Endothelial cell of umbilical vein (primary cell): ENCODE measurements around the gene SLC25A13. TPM values are rescaled to one million over a fixed set of nuclear protein-coding genes. Genes with fewer than 3 reads are reported as not detected.

Source experiments
- BruUV-seq: library from RNA; stranded (reverse); fragments of 400-500 nt; replicated peaks from 2 replicates; lab custom pipeline; 2021; lab: Mats Ljungman, UMichigan
- CTCF ChIA-PET: fragments of 300-600, 350-600 bp; sonication (Branson Sonifier 250); formaldehyde crosslinking; loops from one replicate; lab custom pipeline; 2021; ENCODE audit warnings: antibody characterized with exemption, inconsistent platforms; lab: Charles Lee
- POLR2A ChIA-PET: fragments of 300-600, 350-600 bp; sonication (Branson Sonifier 250); formaldehyde crosslinking; loops from one replicate; lab custom pipeline; 2021; ENCODE audit warnings: antibody characterized with exemption, inconsistent platforms; lab: Charles Lee
- DNase-seq: peaks from one replicate; pipeline ENCODE4 v3.0.0-alpha.2; 2011; ENCODE audit warnings: low read depth, low spot score
- FAIRE-seq: peaks from 2 replicates; lab custom pipeline; 2011; peaks lifted over from hg19 to GRCh38; lab: Jason Lieb, UNC
- H2AFZ ChIP-seq: 2 replicates; pipeline ENCODE4 v1.6.0; 2012; ENCODE audit warnings: low read depth, low read length, control low read depth, inconsistent platforms
- H3K27ac ChIP-seq: 2 replicates; pipeline ENCODE4 v1.5.1; 2011; ENCODE audit warnings: low read depth, mild to moderate bottlenecking, control low read depth, low read length, moderate library complexity; ENCODE audit not compliant: insufficient read depth
- H3K27me3 ChIP-seq, 2 experiments: 2 replicates each; pipeline versions ENCODE4 v1.6.0 to v1.6.1; 2011; ENCODE audit warnings: low read length in 2 of 2, mixed read lengths in 1 of 2; ENCODE audit not compliant: control insufficient read depth in 2 of 2, insufficient read depth in 2 of 2
- H3K36me3 ChIP-seq, 2 experiments: 2 replicates in 1 of 2; 3 replicates in 1 of 2; pipeline ENCODE4 v1.5.1; 2011; ENCODE audit warnings: low read length in 2 of 2, mild to moderate bottlenecking in 1 of 2, moderate library complexity in 1 of 2; ENCODE audit not compliant: control insufficient read depth in 2 of 2, insufficient read depth in 2 of 2; ENCODE audit errors: extremely low read depth in 1 of 2
- H3K4me1 ChIP-seq: 3 replicates; pipeline ENCODE4 v1.5.1; 2011; ENCODE audit warnings: mild to moderate bottlenecking, low read length; ENCODE audit not compliant: control insufficient read depth, insufficient read depth; ENCODE audit errors: extremely low read depth
- H3K4me2 ChIP-seq: 2 replicates; pipeline ENCODE4 v1.6.1; 2011; ENCODE audit warnings: low read length, control low read depth, mixed read lengths; ENCODE audit not compliant: insufficient read depth
- H3K4me3 ChIP-seq, 3 experiments: fragments of 200-600 bp in 1 of 3; sonication (generic), shearing (Covaris generic) in 1 of 3; replicated peaks in 1 of 3; 2 replicates each; pipeline ENCODE4 v1.5.1; 2011 to 2016; ENCODE audit warnings: control low read depth in 3 of 3, low read length in 3 of 3, mild to moderate bottlenecking in 2 of 3, inconsistent platforms in 1 of 3, low read depth in 1 of 3, moderate library complexity in 1 of 3; ENCODE audit not compliant: insufficient read depth in 1 of 3
- H3K79me2 ChIP-seq: 2 replicates; pipeline ENCODE4 v1.6.0; 2012; ENCODE audit warnings: low read length, inconsistent platforms; ENCODE audit not compliant: control insufficient read depth, insufficient read depth
- H3K9ac ChIP-seq: replicated peaks from 2 replicates; pipeline ENCODE3; 2011; ENCODE audit warnings: low read length, control low read depth; ENCODE audit not compliant: insufficient read depth; ENCODE audit errors: extremely low read depth
- H3K9me1 ChIP-seq: replicated peaks from 3 replicates; pipeline ENCODE4 v1.6.0; 2011; ENCODE audit warnings: mild to moderate bottlenecking, low read length; ENCODE audit not compliant: control insufficient read depth, insufficient read depth; ENCODE audit errors: extremely low read depth
- H3K9me3 ChIP-seq: replicated peaks from 2 replicates; pipeline ENCODE4 v1.5.1; 2012; ENCODE audit warnings: low read length, inconsistent platforms; ENCODE audit not compliant: control insufficient read depth, insufficient read depth
- H4K20me1 ChIP-seq: replicated peaks from 2 replicates; pipeline ENCODE3; 2011; ENCODE audit warnings: mild to moderate bottlenecking, low read length; ENCODE audit not compliant: control insufficient read depth, insufficient read depth; ENCODE audit errors: extremely low read depth
- EZH2 ChIP-seq: IDR thresholded peaks from 2 replicates; pipeline ENCODE4 v1.6.1; 2012; ENCODE audit warnings: borderline replicate concordance, low read depth, mild to moderate bottlenecking, moderate library complexity, low read length, inconsistent platforms; ENCODE audit not compliant: severe bottlenecking
- FOS ChIP-seq: IDR thresholded peaks from 2 replicates; pipeline ENCODE4 v1.6.1; 2011; ENCODE audit warnings: mild to moderate bottlenecking, low read length, moderate library complexity, borderline replicate concordance; ENCODE audit not compliant: insufficient read depth
- GATA2 ChIP-seq: IDR thresholded peaks from 2 replicates; pipeline ENCODE4 v1.7.0; 2011; ENCODE audit warnings: low read depth, mild to moderate bottlenecking, moderate library complexity, mixed read lengths, low read length; ENCODE audit not compliant: insufficient read length, insufficient read depth
- JUN ChIP-seq: IDR thresholded peaks from 2 replicates; pipeline ENCODE4 v1.6.1; 2011; ENCODE audit warnings: borderline replicate concordance, low read depth; ENCODE audit not compliant: insufficient read length, insufficient read depth
- MYC ChIP-seq: IDR thresholded peaks from one replicate; pipeline ENCODE4 v1.6.1; 2011; ENCODE audit warnings: mild to moderate bottlenecking, low read depth, low read length
- POLR2A ChIP-seq: IDR thresholded peaks from 2 replicates; pipeline ENCODE4 v1.6.1; 2012; ENCODE audit warnings: low read depth, mild to moderate bottlenecking, control low read depth, low read length
- POLR2AphosphoS5 ChIP-seq: IDR thresholded peaks from 2 replicates; pipeline ENCODE4 v1.6.1; 2012; ENCODE audit warnings: low read depth, mild to moderate bottlenecking, control low read depth, low read length, moderate library complexity; ENCODE audit not compliant: insufficient read depth
- dilution Hi-C: fragments of 300-500 bp; cut with MboI; formaldehyde crosslinking; loops from one replicate; pipeline ENCODE4 v1.15.0; 2019; ENCODE audit warnings: low sequenced_read_pairs; ENCODE audit not compliant: extremely low pct_ligation_motif_present
- intact Hi-C: fragments of 100-400 bp; cut with micrococcal nuclease; formaldehyde crosslinking; loops from one replicate; pipeline ENCODE4 v1.10.0; 2022
- polyA plus RNA-seq, 4 experiments: library from polyadenylated mRNA; depleted of rRNA in 3 of 4; stranded (reverse) in 3 of 4; unstranded in 1 of 4; fragments of >200 nt; gene quantifications; 2 replicates each; pipeline versions ENCODE4 v1.2.1 to v1.2.3, GENCODE V29; 2011 to 2012; ENCODE audit warnings: missing spikeins in 1 of 4
- total RNA-seq: library from RNA; stranded (reverse); gene quantifications from 2 replicates; pipeline ENCODE4 v1.2.3, GENCODE V29; 2021
- TF ChIP-seq, protein P1 (sequence below), 2 donors: IDR thresholded peaks; 1 replicate in 1 of 2; 2 replicates in 1 of 2; pipeline ENCODE4 v1.5.1; 2011; ENCODE audit warnings: low read length in 2 of 2, mild to moderate bottlenecking in 2 of 2, moderate library complexity in 2 of 2, control low read depth in 1 of 2, inconsistent platforms in 1 of 2, low read depth in 1 of 2; ENCODE audit not compliant: insufficient read depth in 1 of 2; ENCODE audit errors: extremely low read depth in 1 of 2
- TF ChIP-seq, protein P2 (sequence below): IDR thresholded peaks from 2 replicates; pipeline ENCODE4 v1.6.1; 2011; ENCODE audit not compliant: insufficient read depth, insufficient read length

The SLC25A13 gene
- total and polyA plus RNA-seq, 2 donors (not counting 3 experiments of a cell fraction or from before 2014, with no cell fraction given): 13.2 to 34.4 TPM

DNA sequence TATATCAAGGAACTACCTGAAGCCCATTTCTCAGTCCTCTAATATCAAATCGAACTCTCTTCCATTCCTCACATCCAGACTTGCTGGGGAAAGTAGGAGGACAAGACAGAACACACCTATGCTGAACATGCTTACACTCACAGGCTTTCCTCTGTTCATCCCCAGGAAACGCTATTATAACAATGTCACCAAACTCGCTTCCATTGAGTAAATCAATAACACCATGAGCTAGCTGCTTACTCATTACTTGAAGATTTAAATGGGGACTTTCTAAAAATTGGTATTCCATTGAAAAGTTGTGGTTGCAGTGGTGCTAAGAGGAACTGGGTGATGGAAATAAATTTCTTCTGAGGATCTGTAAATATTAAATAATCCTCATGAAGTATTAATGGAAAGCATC is 88.8 kb downstream of the SLC25A13 start:
- no TSS peak for BruUV-seq
- Histone ChIP-seq H3K9me1 (no peaks in the 10 kb centered on the region), H2AFZ (no peak overlapping the region), H3K4me2 (no peak overlapping the region), H3K4me3 (no peak overlapping the region), H4K20me1 (no peaks in the 10 kb centered on the region), H3K79me2 (no peaks in the 10 kb centered on the region), H3K27ac (no peak overlapping the region), H3K36me3 (no peaks in the 10 kb centered on the region), H3K9me3 (no peaks in the 10 kb centered on the region), H3K9ac (no peak overlapping the region), H3K27me3 (no peaks in the 10 kb centered on the region), H3K4me1 (peaks cover 18% of the 10 kb centered on the region)
- dilution Hi-C loops (no loop called here), intact Hi-C loops (loop anchor here (10.0 kb wide), 1 partner anchor 482 kb away; no protein-coding TSS in a partner anchor)
- FAIRE-seq: no peak
- TF ChIP-seq JUN (no peak), POLR2A (no peak)
- POLR2A ChIA-PET: no interaction called here
- DNase-seq: no peak
- CTCF ChIA-PET: no interaction called here

DNA sequence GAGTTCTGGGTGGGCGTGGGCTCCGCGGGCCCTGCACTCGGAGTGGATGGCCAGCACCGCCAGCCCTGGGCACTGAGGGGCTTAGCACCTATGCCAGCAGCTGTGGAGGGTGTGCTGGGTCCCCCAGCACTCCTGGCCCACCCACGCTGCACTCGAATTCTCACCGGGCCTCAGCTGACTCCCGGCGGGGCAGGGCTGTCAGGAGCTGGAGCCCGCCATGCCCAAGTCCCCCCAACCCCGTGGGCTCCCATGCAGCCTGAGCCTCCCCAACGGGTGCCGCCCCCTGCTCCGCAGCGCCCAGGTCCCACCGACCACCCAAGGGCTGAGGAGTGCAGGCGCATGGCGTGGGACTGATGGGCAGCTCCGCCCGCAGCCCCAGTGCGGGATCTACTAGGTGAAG is 93.1 kb downstream of the SLC25A13 start:
- Histone ChIP-seq H3K4me2 (no peak overlapping the region), H3K4me1 (no peaks in the 10 kb centered on the region), H3K4me3 (no peak overlapping the region), H2AFZ (no peak overlapping the region), H3K27me3 (no peaks in the 10 kb centered on the region), H3K27ac (no peak overlapping the region), H3K9me1 (no peaks in the 10 kb centered on the region), H4K20me1 (no peaks in the 10 kb centered on the region), H3K79me2 (no peaks in the 10 kb centered on the region), H3K9me3 (no peaks in the 10 kb centered on the region), H3K36me3 (no peaks in the 10 kb centered on the region), H3K9ac (no peak overlapping the region)
- ChIA-PET CTCF (no interaction called here), POLR2A (no interaction called here)
- intact Hi-C loops (no loop called here), dilution Hi-C loops (no loop called here)
- FAIRE-seq: no peak
- TF ChIP-seq JUN (no peak), POLR2A (no peak), POLR2AphosphoS5 (no peak), EZH2 (no peak), MYC (no peak), GATA2 (no peak), FOS (no peak)
- TF ChIP-seq, protein P1, sequence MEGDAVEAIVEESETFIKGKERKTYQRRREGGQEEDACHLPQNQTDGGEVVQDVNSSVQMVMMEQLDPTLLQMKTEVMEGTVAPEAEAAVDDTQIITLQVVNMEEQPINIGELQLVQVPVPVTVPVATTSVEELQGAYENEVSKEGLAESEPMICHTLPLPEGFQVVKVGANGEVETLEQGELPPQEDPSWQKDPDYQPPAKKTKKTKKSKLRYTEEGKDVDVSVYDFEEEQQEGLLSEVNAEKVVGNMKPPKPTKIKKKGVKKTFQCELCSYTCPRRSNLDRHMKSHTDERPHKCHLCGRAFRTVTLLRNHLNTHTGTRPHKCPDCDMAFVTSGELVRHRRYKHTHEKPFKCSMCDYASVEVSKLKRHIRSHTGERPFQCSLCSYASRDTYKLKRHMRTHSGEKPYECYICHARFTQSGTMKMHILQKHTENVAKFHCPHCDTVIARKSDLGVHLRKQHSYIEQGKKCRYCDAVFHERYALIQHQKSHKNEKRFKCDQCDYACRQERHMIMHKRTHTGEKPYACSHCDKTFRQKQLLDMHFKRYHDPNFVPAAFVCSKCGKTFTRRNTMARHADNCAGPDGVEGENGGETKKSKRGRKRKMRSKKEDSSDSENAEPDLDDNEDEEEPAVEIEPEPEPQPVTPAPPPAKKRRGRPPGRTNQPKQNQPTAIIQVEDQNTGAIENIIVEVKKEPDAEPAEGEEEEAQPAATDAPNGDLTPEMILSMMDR (IDR thresholded peaks at IDR 0.05; ENCODE audit: extremely low read depth in 1 of 2, insufficient read depth in 1 of 2, low read depth in 1 of 2, low read length in 2 of 2): no peak
- TF ChIP-seq, protein P2, sequence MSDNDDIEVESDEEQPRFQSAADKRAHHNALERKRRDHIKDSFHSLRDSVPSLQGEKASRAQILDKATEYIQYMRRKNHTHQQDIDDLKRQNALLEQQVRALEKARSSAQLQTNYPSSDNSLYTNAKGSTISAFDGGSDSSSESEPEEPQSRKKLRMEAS: no peak
- DNase-seq: no peak
- BruUV-seq: no TSS peak
